Erythroblast (primary cell): ENCODE data around the gene PRRG4.

ENCODE experiments used
- GATA1 ChIP-seq: IDR thresholded peaks from 2 replicates; pipeline ENCODE4 v1.6.1; 2011; ENCODE audit warnings: low read depth, mild to moderate bottlenecking, control low read depth, low read length, moderate library complexity
- POLR2A ChIP-seq: IDR thresholded peaks from 2 replicates; pipeline ENCODE4 v1.6.1; 2011; ENCODE audit warnings: mild to moderate bottlenecking, low read length

DNA sequence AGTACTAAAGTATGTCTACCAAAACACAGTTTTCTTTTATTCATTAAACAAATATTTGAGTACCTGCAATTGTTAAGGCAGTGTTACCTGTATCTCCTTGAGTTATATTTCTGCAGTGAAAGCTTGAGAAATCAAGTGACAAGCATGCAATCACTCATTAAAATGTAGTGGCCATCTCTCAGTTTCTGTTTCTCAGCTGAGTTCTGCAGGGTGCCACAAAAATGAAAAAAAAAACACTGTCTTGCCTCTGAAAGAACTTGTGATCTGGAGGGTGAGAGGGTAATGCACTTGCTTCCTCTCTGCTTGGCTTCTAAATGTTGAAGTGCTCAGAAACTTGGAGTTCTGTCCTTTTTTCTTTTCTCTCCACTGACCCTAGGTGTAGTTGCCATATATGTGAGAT lies 69.7 kb downstream of the PRRG4 start:
- TF ChIP-seq POLR2A (no peak), GATA1 (no peak)
